ENCODE data around the gene APLN.

- TF ChIP-seq SUZ12 (IDR thresholded peaks at IDR 0.05; ENCODE audit: extremely low read depth, insufficient read depth, insufficient read length) (no peak), ZNF274 (IDR thresholded peaks at IDR 0.05; ENCODE audit: low read depth, low read length) (no peak), YY1 (IDR thresholded peaks at IDR 0.05; ENCODE audit: insufficient read depth, insufficient read length) (no peak)
Measured at GRCh38 chrX:129640737-129641136, 14.0 kb downstream of the APLN start.

Measured in NT2/D1 (cell line).